ENCODE data around the gene HTR4.
"Not testable (repeated sequence)": the region's sequence is repeated elsewhere in the genome, so short reads cannot be mapped to it uniquely, and the experiment has no call there.

Gene HTR4

GRCh38 chr5:148532969-148533670 is 121.2 kb downstream of the HTR4 start:
- DNase-seq (ENCODE audit: low read depth in 2 of 2): no peak

GRCh38 chr5:148529450-148529849 is 124.9 kb downstream of the HTR4 start:
- not testable (repeated sequence) for DNase-seq (ENCODE audit: low read depth in 2 of 2)

GRCh38 chr5:148524721-148525120 is 129.6 kb downstream of the HTR4 start:
- DNase-seq (ENCODE audit: low read depth in 2 of 2): no peak

GRCh38 chr5:148523139-148523538 is 131.2 kb downstream of the HTR4 start:
- DNase-seq (ENCODE audit: low read depth in 2 of 2): no peak

- DNase-seq (ENCODE audit: low read depth in 2 of 2): no peak
Measured at GRCh38 chr5:148515460-148515859, 138.9 kb downstream of the HTR4 start.

GRCh38 chr5:148514344-148514743 is 140.0 kb downstream of the HTR4 start:
- no peak for DNase-seq (ENCODE audit: low read depth in 2 of 2)

GRCh38 chr5:148512498-148512897 is 141.8 kb downstream of the HTR4 start:
- no peak for DNase-seq (ENCODE audit: low read depth in 2 of 2)

GRCh38 chr5:148511810-148512347 is 142.4 kb downstream of the HTR4 start:
- DNase-seq (ENCODE audit: low read depth in 2 of 2): no peak

- no peak for DNase-seq (ENCODE audit: low read depth in 2 of 2)
Measured at GRCh38 chr5:148509893-148510292, 144.4 kb downstream of the HTR4 start.

GRCh38 chr5:148507648-148508047 is 146.7 kb downstream of the HTR4 start:
- no peak for DNase-seq (ENCODE audit: low read depth in 2 of 2)

GRCh38 chr5:148499452-148499851 is 154.9 kb downstream of the HTR4 start:
- no peak for DNase-seq (ENCODE audit: low read depth in 2 of 2)

GRCh38 chr5:148497757-148498156 is 156.6 kb downstream of the HTR4 start:
- DNase-seq (ENCODE audit: low read depth in 2 of 2): no peak

- no peak for DNase-seq (ENCODE audit: low read depth in 2 of 2)
Measured at GRCh38 chr5:148492351-148492750, 162.0 kb downstream of the HTR4 start.

- DNase-seq (ENCODE audit: low read depth in 2 of 2): no peak
Measured at GRCh38 chr5:148491793-148492184, 162.5 kb downstream of the HTR4 start.

- no peak for DNase-seq (ENCODE audit: low read depth in 2 of 2)
Measured at GRCh38 chr5:148491015-148491792, 163.1 kb downstream of the HTR4 start.

GRCh38 chr5:148488757-148489156 is 165.6 kb downstream of the HTR4 start:
- DNase-seq (ENCODE audit: low read depth in 2 of 2): no peak

- DNase-seq (ENCODE audit: low read depth in 2 of 2): no peak
Measured at GRCh38 chr5:148486456-148486855, 167.9 kb downstream of the HTR4 start.

- DNase-seq (ENCODE audit: low read depth in 2 of 2): no peak
Measured at GRCh38 chr5:148484651-148485050, 169.7 kb downstream of the HTR4 start.

GRCh38 chr5:148483750-148484149 is 170.6 kb downstream of the HTR4 start:
- no peak for DNase-seq (ENCODE audit: low read depth in 2 of 2)

- peak; percentile 2 to 30 for DNase-seq (ENCODE audit: low read depth in 2 of 2)
Measured at GRCh38 chr5:148482697-148483462, 171.4 kb downstream of the HTR4 start.

- DNase-seq (ENCODE audit: low read depth in 2 of 2): no peak
Measured at GRCh38 chr5:148482196-148482595, 172.1 kb downstream of the HTR4 start.

- no peak for DNase-seq (ENCODE audit: low read depth in 2 of 2)
Measured at GRCh38 chr5:148477429-148477828, 176.9 kb downstream of the HTR4 start.
